Left colon (tissue), 2 donors: ENCODE results near the gene LGALS3. TPM values are rescaled to one million over a fixed set of nuclear protein-coding genes. Genes with fewer than 3 reads are reported as not detected.
"Not testable (repeated sequence)": the region's sequence is repeated elsewhere in the genome, so short reads cannot be mapped to it uniquely, and the experiment has no call there.

Source experiments
- ATAC-seq: fragments of 200-7000 bp; cut with Tn5 transposase; one replicate; pipeline ENCODE4 v1.9.1; 2020; ENCODE audit warnings: mild to moderate bottlenecking, moderate library complexity
- DNase-seq, 2 donors: peaks; one replicate each; pipeline ENCODE4 v3.0.0-alpha.2; 2020
- intact Hi-C, 2 donors: fragments of 100-400 bp; cut with DNase I in 1 of 2; cut with micrococcal nuclease in 1 of 2; formaldehyde crosslinking; loops; one replicate each; pipeline versions ENCODE4 v1.11.2 to v1.14.0; 2022; cut with DNase I, micrococcal nuclease
- long read RNA-seq: library from polyadenylated mRNA; unstranded; transcript quantifications from one replicate; pipeline ENCODE4 v2.0.0, GENCODE V29; 2021
- total RNA-seq, 2 donors: library from RNA; stranded (reverse); fragmentation: NEBNext Ultra II Directional; extraction: Animal tissue kit (Norgen Biotek cat#: 25700); gene quantifications; one replicate each; pipeline ENCODE4 v1.2.1, GENCODE V29; 2021
- donor health status: DM: no; HTN: no; CAD: no.
- donor health status: DM: yes; HTN: yes; CAD: no.

LGALS3 gene
- total RNA-seq: 1,000 to 10,000 TPM; 1,592 to 1,809 TPM
- long read RNA-seq, transcript LGALS3-201 (6 exons, 1,146 nt): major isoform, 1,365 of 1,692 reads
- long read RNA-seq, transcript LGALS3-207 (4 exons, 1,734 nt): minor isoform, 194 of 1,692 reads
- long read RNA-seq, partial matches to known transcripts: 73 of 1,692 reads
- long read RNA-seq, other reads (novel, unspliced or antisense): 60 of 1,692 reads

GRCh38 chr14:55129086-55129427 lies at the start of gene LGALS3:
Gene LGALS3, plus strand, starts transcription at chr14:55129252. Its CDS starts 8,122 bp downstream, at chr14:55137374.
- DNase-seq (peak; percentile 81 to 89), ATAC-seq (peak; percentile 55)
- intact Hi-C loops: no loop called here

- not testable (repeated sequence) for DNase-seq, ATAC-seq
- intact Hi-C loops: loop anchor here in 1 of 2 donors (10.0 kb wide), 1 partner anchor 65 kb away; no protein-coding TSS in a partner anchor
These were observed 49.1 kb upstream of the LGALS3 start for GRCh38 chr14:55079961-55080360.

- DNase-seq (no peak), ATAC-seq (peak; percentile 26)
- intact Hi-C loops: loop anchor here in 1 of 2 donors (10.0 kb wide), 1 partner anchor 60 kb away; no protein-coding TSS in a partner anchor
These were observed 44.5 kb upstream of the LGALS3 start for GRCh38 chr14:55084401-55085059.

- ATAC-seq: peak; percentile 45
- intact Hi-C loops: loop anchor here in 1 of 2 donors (10.0 kb wide), 1 partner anchor 60 kb away; no protein-coding TSS in a partner anchor
- DNase-seq: no peak
These were observed 43.9 kb upstream of the LGALS3 start for GRCh38 chr14:55085060-55085660.

GRCh38 chr14:55086938-55087337 lies 42.1 kb upstream of the LGALS3 start:
- ATAC-seq (no peak), DNase-seq (no peak)
- intact Hi-C loops: loop anchor here in 1 of 2 donors (10.0 kb wide), 1 partner anchor 58 kb away; no protein-coding TSS in a partner anchor

GRCh38 chr14:55088356-55088755 lies 40.7 kb upstream of the LGALS3 start:
- DNase-seq (no peak), ATAC-seq (no peak)
- intact Hi-C loops: loop anchor here (2.0 to 10.0 kb wide), 2 partner anchors 56 to 72 kb away; no protein-coding TSS in a partner anchor

GRCh38 chr14:55092341-55092740 lies 36.7 kb upstream of the LGALS3 start:
- peak; percentile 27 for ATAC-seq
- DNase-seq: no peak
- intact Hi-C loops: no loop called here

- ATAC-seq (no peak), DNase-seq (no peak)
- intact Hi-C loops: no loop called here
These were observed 34.5 kb upstream of the LGALS3 start for GRCh38 chr14:55094292-55095157.

GRCh38 chr14:55097881-55098560 lies 31.0 kb upstream of the LGALS3 start:
- DNase-seq (peak; percentile 45 to 55), ATAC-seq (peak; percentile 53)
- intact Hi-C loops: no loop called here

- intact Hi-C loops: no loop called here
- DNase-seq (no peak), ATAC-seq (no peak)
These were observed 30.5 kb upstream of the LGALS3 start for GRCh38 chr14:55098561-55098898.

- intact Hi-C loops: no loop called here
- DNase-seq: no peak
- no peak for ATAC-seq
These were observed 29.3 kb upstream of the LGALS3 start for GRCh38 chr14:55099756-55100155.

- intact Hi-C loops: no loop called here
- DNase-seq (no peak), ATAC-seq (no peak)
These were observed 27.4 kb upstream of the LGALS3 start for GRCh38 chr14:55101698-55102097.

- intact Hi-C loops: no loop called here
- DNase-seq: peak; percentile 64 to 79
- ATAC-seq: peak; percentile 51
These were observed 26.9 kb upstream of the LGALS3 start for GRCh38 chr14:55102141-55102621.

GRCh38 chr14:55103005-55103640 lies 25.9 kb upstream of the LGALS3 start:
- intact Hi-C loops: no loop called here
- ATAC-seq: peak; percentile 87
- DNase-seq: peak; percentile 90 to 94

GRCh38 chr14:55103971-55104954 lies 24.8 kb upstream of the LGALS3 start:
- peak; percentile 21 for ATAC-seq
- intact Hi-C loops: no loop called here
- no peak for DNase-seq

- DNase-seq (no peak), ATAC-seq (no peak)
- intact Hi-C loops: no loop called here
These were observed 23.1 kb upstream of the LGALS3 start for GRCh38 chr14:55105991-55106390.
